Stimulated activated CD4-positive, alpha-beta T cell treated with anti-CD3 and anti-CD28 coated beads, Interleukin-12 subunit alpha, Interleukin-12 subunit beta, amount 100 ng/mL, for 48 hours (primary cell): ENCODE results near the gene SEMA4C.

Source experiments
- DNase-seq, 3 donors: peaks; one replicate each; pipeline ENCODE4 v3.0.0-alpha.2; 2020; ENCODE audit warnings: low read depth in 2 of 3, low spot score in 1 of 3

SEMA4C gene

GRCh38 chr2:96846825-96847224 is 23.1 kb downstream of the SEMA4C start:
- DNase-seq = no peak

GRCh38 chr2:96844405-96844808 is 25.5 kb downstream of the SEMA4C start:
- DNase-seq = no peak

DNA sequence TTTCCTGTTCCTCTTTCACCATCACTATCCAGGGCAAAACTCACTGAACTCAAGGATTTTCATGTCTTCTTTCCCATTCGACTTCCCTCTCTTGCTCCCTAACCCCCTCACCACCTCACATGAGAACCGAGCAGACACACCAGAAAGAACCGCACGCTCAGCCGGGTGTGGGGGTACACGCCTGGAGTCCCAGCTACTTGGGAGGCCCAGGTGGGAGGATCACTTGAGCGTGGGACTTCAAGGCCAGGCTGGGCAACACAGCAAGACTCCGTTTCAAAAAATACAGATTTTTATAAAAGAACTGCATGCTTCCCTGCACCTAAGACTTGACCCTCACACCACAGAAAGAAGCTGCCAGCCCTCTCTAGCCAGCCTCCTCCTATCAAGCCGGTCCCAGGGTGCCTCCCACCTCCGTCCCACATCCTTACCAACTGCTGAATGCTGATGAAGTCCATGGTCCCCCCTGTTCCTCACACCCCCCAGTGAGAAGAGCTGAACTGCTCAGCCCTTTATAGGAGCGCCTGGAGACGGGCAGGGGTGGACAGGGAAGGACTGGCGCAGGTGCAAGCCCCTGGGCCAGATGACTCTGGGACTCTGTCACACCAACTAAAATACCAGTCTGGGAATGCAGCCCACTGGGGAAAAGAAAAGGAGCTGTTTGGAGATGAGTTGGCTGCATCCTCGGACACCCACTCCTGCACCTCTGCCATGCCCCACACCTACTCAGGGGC is 26.2 kb downstream of the SEMA4C start, which contains the start of gene ANKRD23:
ANKRD23 (minus strand) TSS at position 484 of the 731 bp plus-strand sequence; CDS start at position 455, 29 bp downstream.
- DNase-seq = no peak

- DNase-seq = no peak
Observed at GRCh38 chr2:96842600-96842999, 27.3 kb downstream of the SEMA4C start.

DNA sequence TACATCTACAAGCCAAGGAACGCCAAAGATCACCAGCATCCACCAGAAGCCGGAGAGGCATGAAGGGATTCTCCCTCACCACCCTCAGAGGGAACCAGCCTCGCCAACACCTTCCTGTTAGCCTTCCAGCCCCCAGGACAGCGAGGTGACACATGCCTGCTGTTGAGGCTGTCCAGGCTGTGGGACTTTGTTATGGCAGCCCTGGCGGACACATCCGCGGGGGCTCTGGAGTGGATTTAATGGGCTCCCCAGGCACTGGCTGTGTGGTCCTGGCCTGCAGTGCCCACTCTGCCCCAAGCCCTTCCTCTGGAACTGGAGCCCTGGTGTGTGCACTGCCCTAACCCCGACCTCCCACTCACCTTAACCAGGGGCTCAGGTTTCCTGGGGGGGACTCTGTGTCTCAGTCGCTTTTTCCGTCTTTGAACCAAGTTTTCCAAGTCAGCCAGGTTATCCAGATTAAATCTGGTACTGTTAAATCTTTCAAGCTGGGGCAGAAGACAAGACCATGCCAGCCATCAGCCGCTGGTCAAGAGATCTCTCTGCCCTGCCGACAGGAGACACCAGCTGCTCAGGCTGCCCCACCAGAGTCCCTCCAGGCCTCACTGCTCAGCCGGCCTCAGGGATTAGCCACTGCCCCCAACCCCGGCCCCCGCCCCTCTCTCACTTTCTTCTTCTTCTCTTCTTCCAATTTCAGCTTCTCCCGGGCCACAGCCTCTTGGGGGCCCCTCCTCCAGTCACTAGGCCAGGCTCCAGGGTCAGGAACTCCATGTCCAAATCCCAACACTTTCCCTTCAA is 28.0 kb downstream of the SEMA4C start:
- DNase-seq = no peak

DNA sequence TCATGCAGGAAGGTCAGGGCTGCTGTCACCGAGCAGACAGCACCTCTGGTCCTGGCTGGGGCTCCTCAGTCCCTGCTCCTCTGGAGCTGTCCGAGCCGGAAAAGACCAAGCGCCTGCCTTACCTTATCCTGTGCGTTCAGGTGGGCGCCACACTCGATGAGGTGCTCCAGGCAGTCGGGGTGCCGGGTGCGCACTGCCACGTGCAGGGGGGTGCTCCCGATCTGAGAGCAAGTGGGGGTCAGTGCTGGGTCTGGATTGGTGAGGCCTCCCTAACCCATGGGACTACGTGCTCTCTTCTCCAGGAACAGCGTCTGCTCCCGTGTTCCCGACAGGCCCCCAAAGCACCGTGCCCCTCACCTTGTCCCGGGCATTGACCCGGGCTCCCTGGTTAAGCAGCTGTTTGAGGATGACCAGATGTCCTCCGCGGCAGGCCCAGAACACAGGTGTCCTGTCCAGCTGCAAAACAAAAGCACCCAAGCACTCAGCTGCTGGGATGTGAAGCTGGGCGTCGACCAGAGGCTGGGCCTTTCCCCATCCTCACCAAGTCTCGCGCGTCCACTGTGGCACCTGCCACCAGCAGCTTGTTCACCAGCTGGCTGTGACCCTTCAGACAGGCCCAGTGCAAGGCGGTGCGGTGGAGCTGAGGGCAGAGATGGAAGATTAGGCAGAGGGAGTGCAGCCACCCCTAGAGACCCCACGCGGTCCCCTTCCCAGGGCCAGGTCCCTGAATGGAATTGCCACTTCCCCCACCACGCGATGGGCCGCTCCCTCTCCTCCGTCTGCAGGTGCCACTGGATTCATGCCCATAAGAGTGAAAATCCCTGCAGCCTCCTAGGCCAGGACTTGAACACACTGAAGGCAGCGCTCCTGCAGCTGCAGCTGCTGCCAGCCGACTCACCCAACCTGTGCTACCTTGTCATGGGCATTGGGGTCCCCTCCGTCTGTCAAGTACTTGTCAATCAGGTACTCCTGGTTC is 29.7 kb downstream of the SEMA4C start:
- DNase-seq = no peak

DNA sequence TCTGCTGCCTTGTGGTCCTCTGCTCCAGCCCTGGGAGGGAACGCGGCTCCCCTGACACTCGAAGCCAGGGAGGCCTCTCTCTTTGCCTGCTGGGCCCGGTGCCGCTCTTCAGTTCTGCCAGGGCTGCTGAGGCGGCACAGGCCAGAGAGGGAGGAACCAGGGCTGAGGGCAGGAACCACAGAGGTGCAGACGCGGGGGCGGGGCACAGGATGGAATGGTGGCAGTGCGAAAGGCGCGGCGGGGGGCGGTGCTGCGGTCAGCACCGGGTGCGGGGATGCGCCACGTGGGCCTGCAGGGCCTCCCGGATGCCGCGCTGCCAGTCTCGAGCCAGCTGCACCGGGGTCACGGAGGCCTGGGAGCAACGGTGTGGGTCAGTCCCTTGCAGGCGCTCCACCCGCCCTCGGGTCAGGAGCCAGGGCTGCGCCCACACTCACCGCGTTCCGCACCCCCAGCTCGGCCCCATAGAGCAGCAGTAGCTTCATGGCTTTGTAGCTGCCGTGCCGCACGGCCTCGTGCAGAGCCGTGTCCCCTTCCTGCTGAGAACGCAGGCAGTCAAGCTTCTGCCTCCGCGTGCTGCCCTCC is 30.5 kb downstream of the SEMA4C start:
- DNase-seq = peak; percentile 51 to 75 (median 61)

DNA sequence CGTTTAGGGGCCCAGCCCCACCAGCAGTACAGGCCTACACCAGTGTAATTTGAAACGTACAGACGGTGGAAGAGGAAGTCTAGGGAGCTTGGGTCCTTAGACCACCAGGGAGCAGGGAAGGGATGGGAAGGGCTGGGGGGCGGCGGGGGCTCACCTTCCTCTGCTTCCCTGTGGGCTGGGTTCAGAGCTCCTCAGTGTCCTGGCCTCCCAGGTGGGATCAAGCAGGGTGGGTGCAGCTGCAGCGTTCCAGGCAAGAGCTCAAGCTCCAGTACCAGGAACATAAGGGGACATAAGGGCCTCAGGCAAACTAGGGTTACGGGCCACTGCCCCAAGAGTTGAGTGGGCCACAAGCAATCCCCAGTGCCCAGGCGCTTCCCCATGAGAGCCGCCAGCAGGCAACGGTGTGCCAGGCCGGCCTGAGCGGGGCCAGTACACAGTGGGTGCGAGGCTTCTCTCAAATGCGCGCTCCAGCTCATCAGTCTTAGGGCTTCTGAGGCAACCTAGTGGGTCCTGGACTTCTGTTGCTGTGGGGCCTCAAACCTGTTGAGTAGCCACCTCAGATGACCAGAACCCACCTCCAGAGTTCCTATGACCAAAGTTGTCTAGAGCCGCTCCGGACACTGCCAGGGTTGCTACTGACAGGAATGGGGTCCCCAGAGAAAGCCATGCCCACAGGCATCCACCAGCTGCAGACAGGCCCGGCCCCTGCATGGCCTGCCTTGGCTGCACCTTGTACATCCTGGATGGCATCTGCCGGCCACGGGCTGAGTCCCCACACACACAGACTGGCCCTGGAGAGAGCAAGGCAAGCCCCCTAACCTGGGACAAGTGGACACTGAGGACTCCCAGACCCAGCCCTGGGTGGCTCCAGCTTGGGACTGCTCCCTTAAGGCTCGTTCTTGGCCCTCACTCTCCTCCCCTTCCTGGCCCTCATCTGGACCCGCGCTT is 31.3 kb downstream of the SEMA4C start:
- no peak for DNase-seq

GRCh38 chr2:96837575-96837974 is 32.3 kb downstream of the SEMA4C start:
- no peak for DNase-seq

DNA sequence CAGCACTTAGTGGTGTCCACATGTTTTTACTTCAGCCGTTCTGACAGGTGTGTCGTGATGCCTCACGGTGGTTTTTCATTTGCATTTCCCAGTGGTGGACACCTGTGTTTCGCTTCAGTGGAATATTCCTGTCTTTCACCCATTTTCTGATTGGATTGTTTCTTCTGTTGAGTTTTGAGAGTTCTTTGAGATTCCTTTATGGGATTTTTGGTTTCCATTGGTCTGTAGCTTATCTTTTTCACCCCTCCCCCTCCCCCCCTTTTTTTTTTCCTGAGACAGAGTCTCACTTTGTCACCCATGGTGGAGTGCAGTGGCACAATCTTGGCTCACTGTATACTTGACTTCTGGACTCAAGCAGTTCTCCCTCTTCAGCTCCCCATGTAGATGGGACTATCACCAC is 34.0 kb downstream of the SEMA4C start:
- no peak for DNase-seq

DNA sequence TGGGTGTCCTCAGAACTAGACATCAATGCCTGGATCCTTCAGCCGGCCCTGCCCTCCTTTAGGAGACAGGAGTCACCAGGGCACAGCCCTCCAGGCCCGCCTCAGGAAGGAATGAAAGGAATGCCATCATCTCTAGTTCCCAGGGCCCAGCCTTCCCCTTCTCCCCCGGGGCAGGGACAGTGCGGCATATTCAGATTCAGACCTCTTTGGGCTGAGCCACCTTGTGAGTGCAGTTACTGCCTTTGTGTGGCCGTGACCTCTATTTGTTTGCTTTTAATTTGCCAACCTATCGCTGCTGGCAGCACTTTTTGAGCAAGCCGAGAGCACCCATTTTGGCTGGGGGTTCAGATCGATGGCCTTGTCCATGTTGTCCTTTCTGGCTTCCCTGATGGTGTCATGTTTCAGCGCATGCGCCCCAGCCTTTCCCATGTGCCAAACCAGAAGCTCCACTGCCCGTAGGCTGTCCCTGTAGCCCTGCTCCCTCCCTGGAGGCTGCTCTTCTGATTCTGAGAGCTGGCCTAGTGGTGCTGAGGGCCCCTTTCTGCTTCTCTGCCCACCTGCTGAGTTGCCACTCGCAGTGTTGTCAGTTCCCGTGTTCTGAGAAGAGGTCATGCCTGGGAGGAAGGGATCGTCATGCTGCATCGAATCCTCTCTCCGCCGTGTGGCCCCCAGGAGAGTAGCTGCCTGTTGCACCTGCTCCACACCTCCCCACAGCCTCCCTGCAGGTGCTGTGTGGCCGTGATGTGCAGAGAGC is 36.9 kb downstream of the SEMA4C start:
- no peak for DNase-seq

DNA sequence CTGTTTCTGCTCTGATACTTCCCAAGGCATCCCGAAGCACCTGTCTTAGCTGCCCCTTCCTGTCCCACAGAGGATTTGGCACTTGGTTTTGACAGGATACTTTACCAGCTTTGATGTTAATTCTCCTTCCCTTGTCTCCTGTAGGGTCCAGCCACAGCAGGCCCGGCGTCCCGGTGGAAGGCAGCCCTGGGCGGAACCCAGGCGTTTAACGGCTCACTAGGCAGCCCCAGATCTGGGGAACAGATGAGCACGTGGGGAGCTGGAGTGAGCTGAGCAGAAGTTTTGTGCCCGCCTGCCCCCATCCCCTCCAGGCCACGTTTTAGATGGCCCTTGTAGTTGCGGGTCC is 37.5 kb downstream of the SEMA4C start:
- DNase-seq = no peak

DNA sequence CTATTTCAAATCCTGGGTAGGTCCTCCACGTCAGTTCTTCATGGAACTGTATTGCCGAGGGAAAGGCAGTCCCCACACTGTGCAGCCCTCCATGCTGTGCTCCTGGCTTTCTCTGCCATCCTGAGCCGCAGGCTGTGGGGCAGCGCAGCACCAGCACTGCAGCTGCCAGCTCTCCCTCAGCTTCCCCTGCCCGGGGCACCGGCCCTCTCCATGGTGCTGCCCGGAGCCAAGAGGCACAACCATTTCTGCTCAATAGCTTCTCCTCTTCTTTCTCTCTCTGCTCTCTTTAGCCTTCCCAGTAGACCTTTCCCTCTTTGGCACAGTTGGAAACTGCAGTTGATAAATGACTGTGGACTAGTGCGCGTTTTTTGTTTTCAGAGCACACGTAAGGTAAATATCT is 38.2 kb downstream of the SEMA4C start:
- DNase-seq = no peak

- DNase-seq = no peak
Observed at GRCh38 chr2:96830044-96830562, 39.8 kb downstream of the SEMA4C start.

DNA sequence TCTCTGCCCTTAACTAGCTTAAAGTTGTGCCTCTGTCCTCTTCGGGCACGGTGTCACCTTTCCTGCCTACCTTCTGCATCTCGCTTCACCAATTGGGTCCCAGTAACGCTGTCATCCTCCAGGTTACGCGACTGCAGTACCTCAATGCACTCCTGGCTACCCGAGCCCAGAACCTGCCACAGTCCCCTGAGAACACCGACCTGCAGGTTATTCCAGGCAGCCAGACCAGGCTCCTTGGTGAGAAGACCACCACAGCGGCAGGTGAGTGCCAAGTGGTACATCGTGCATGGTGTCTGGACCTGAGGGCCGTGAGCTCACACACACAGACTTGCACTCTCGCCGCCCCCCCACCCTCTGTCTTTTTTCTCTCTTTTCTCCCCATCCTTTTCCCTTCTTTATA is 41.0 kb downstream of the SEMA4C start:
- DNase-seq = no peak

DNA sequence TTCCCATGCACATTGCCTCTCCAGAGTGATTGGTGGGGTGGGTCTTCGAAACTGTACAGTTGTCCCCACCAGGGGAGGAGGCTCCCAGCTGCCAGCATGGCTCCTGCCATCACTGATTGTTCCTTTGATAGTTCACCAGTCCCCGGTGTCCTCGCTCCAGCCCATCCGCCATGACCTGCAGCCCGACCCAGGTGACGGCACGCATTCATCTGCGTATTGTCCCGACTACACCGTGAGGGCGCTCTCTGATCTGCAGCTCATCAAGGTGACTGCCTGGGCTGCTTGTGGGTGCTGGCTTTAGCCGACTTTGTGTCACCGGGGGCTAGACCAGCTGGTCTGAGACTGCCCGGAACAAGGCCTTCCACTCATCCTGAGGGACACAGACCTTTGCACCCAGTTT is 41.4 kb downstream of the SEMA4C start:
- no peak for DNase-seq

GRCh38 chr2:96826546-96827278 is 43.2 kb downstream of the SEMA4C start:
- no peak for DNase-seq

GRCh38 chr2:96825057-96825456 is 44.8 kb downstream of the SEMA4C start:
- no peak for DNase-seq
